GM18505 (cell line): ENCODE results near the gene HIPK2.
"Not testable (repeated sequence)": the region's sequence is repeated elsewhere in the genome, so short reads cannot be mapped to it uniquely, and the experiment has no call there.

ENCODE experiments used
- ATAC-seq: cut with Tn5 transposase; IDR thresholded peaks from one replicate; pipeline ENCODE4 v1.9.1; 2021; ENCODE audit not compliant: unreplicated experiment
- POLR2A ChIP-seq: IDR thresholded peaks from 4 replicates; pipeline ENCODE4 v1.6.1; 2011; ENCODE audit warnings: borderline replicate concordance; ENCODE audit not compliant: insufficient read depth, insufficient read length; ENCODE audit errors: extremely low read depth

The HIPK2 gene

GRCh38 chr7:139560199-139560598, 217.6 kb downstream of the HIPK2 start:
- TF ChIP-seq POLR2A, result no peak
- no peak for ATAC-seq

- ATAC-seq, result no peak
- TF ChIP-seq POLR2A, result no peak
Observed at GRCh38 chr7:139559364-139560105, 218.3 kb downstream of the HIPK2 start.

DNA sequence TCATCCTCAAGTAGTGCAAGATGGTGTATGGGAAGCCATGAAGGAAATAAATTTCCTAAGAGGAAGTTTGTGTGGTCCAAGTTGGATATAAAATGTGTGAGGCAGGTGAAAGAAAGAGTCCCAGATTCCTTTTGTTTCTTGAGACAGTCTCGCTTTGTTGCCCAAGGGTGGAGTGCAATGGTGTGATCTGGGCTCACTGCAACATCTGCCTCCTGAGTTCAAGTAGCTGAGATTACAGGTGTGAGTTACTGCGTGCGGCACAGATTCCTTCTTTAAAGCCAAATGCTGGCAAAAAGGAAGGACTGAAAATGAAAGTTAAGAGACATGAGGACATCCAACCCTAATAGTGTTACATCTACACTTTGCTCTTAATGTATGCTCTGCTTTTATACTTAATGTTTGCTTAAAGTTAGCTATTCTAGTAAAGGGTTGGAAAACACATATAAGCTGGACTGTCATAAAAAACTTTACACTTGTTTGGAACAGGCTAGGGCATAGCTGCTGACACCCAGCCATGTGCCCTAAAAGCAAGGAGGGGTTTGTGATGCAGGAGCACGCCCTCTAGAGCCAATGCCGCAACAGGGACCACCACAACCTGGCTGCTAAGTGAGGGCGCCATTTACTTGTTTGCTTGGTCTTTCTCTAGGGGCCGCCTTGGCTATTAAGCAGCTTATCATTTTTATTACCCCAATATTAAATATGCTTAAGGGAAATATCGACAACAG, 219.8 kb downstream of the HIPK2 start:
- no peak for TF ChIP-seq POLR2A
- ATAC-seq, result no peak

- ATAC-seq, result not testable (repeated sequence)
Observed at GRCh38 chr7:139553991-139554700, 223.7 kb downstream of the HIPK2 start.

GRCh38 chr7:139548302-139549028, 229.3 kb downstream of the HIPK2 start:
- ATAC-seq, result no peak
- TF ChIP-seq POLR2A, result no peak

- no peak for TF ChIP-seq POLR2A
- no peak for ATAC-seq
Observed at GRCh38 chr7:139544645-139545044, 233.2 kb downstream of the HIPK2 start.

DNA sequence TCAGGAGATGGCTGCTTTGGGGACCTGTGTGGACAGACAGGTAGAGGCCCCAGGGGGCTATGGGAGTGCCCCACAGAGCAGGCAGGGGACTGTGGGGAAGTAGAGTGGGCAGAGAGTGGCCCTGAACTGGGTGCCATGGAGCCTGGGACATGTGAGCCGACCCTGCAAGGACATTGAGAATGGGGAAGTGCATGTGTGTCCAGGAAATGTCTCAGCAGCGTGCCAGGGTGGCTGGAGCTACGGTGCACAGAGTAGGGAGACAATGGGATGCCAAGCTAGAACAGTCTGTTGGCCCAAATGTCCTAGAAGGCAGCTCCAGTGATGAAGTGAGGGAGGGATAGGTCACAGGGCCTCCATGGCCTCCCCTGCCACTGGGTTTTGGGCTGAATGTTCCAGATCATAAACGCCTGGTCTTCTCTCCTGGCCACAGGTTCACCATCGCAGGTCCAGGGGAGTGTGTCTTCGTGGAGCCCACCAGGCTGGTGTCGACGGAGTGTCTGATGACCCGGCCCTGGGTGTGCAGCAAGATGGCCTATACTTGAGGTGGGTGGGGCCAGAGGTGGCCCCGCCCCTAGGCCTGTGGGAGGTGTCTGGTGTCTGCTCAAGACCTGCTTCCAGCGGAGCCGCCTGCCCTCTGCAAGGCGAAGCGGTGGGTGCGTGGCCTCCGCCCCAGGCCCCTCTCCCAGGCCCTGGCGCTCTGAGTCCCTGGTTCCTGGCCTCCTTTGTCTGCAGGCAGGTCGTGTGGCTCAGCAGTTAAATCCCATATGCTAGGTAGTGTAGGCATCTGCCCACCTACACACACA, 233.8 kb downstream of the HIPK2 start:
- TF ChIP-seq POLR2A, result no peak

DNA sequence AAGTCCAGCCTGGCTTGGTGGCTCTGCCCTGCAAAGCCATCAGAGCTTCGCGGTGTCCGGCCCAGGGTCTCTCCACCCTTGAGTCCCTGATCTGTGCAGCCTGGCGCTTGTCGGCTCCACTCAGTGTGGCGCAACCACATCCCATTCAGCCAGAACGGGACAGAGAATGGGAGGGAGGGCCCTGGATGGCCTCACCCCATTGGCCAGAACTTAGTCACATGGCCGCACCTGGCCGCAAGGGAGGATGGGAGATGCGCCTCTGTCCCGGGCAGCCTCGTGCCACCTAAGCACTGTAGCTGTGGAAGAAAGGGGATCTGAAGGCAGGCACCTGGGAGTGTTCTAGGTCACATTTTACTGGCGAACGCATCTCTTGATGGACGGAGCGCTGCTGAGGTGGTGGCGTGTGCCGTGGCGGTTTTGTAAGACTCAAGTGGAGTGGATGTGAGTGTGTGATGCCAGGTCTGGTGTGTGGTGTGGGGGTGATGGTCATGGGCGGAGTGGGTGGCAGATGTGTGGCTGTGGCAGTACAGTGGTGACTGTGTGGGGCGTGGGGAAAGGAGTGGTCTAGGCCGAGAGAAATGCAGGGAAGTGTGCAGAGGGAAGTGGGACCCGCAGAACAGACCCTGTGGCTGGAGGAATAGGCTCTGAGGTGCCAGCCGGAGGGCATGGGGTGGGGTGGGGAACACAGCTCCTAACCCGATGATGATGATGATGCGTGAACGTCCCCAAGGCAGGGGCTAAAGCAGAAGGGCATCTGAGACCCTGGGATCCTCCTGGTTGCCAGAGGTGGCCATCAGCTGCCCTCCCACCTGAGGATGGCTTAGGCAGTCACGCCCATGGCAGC, 235.3 kb downstream of the HIPK2 start:
- ATAC-seq, result no peak

More for the DNA sequence above, 233.8 kb downstream of the HIPK2 start:
- no peak for ATAC-seq

DNA sequence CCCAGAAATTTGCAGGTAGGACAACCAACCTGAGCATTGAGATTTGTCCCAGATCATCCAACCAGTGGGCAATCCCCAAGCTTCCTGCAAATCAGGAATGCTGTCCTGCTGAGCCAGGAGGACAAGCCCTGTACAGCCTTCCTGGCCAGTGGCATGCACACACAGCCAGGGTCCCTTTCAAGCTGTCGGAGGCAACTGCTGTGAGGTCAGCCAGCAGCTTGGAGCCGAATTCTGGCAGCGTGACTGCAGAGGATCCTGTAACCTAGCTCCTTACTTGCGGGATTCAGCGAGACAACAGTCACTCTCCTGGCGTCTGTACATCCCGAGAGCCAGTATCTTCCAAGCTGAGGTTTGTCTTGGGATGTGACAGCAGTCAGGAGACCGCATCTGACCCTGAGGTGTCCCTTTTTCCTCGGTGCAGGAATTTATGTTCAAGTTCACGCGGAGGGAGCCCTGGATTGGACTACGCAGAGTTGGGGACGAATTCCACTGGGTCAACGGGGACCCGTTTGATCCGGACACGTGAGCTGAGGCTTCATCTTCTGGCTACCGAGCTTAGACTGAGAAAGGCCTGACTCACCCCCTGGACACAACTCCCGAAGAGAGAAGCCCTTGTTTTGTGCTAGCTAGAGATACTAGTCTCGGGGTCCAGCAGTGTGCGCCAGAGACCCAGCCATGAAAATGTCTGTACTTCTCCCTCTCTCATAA, 236.0 kb downstream of the HIPK2 start:
- no peak for ATAC-seq
- no peak for TF ChIP-seq POLR2A

More for the DNA sequence above, 235.3 kb downstream of the HIPK2 start:
- no peak for TF ChIP-seq POLR2A

- ATAC-seq, result no peak
- TF ChIP-seq POLR2A, result no peak
Observed at GRCh38 chr7:139540203-139540602, 237.6 kb downstream of the HIPK2 start.
